ENCODE results near the gene CARD14. TPM values are rescaled to one million over a fixed set of nuclear protein-coding genes. Genes with fewer than 3 reads are reported as not detected.

CARD14 gene
- total RNA-seq (2021) (15.7 and 16.5 TPM in 2 replicates), Bru-seq, nascent RNA (percentile 42 among the genes with signal in this experiment), BruChase-seq, experiment 1, labeled RNA remaining after a 2-hour chase (percentile 45 among the genes with signal in this experiment), BruChase-seq, experiment 2, labeled RNA remaining after a 6-hour chase (percentile 45 among the genes with signal in this experiment)
- long read RNA-seq, partial matches to known transcripts: 2 of 19 reads
- long read RNA-seq, other reads (novel, unspliced or antisense): 17 of 19 reads

- no peak within 1 kb of the TSS for H3K27ac ChIP-seq
Measured at GRCh38 chr17:80169784-80170500, at the start of gene CARD14. TSS of gene CARD14 (plus strand) at chr17:80170030. CDS start at chr17:80181439, 11,409 bp downstream.

GRCh38 chr17:80122026-80122575, 47.7 kb upstream of the CARD14 start:
- CTCF ChIA-PET: no interaction called here
- H3K4me1 ChIP-seq (replicated peaks; ENCODE audit: insufficient read depth): no peaks in the 10 kb centered on the region
- intact Hi-C loops (cut with micrococcal nuclease; ENCODE audit: unreplicated experiment): no loop called here
- POLR2A ChIA-PET (ENCODE audit: unreplicated experiment): no interaction called here
- TF ChIP-seq CTCF (conservative IDR thresholded peaks at IDR 0.05) (no peak), EZH2 (IDR thresholded peaks at IDR 0.05; ENCODE audit: low read depth) (no peak)
- H3K36me3 ChIP-seq (ENCODE audit: low read depth): no peaks in the 10 kb centered on the region
- no peaks in the 10 kb centered on the region for H3K79me2 ChIP-seq (ENCODE audit: low read depth)
- H3K27ac ChIP-seq: no peak overlapping the region
- no peaks in the 10 kb centered on the region for H3K9me2 ChIP-seq (ENCODE audit: insufficient read depth)
- H3K4me3 ChIP-seq: no peak overlapping the region
- no peaks in the 10 kb centered on the region for H3K9me3 ChIP-seq (ENCODE audit: insufficient read depth, low read depth)
- no peaks in the 10 kb centered on the region for H3K27me3 ChIP-seq (ENCODE audit: insufficient read depth, low read depth)
- H2AFZ ChIP-seq: no peak overlapping the region
- no peak overlapping the region for H3K4me2 ChIP-seq
- no TSS peak for BruUV-seq (replicated peaks)
- no peaks in the 10 kb centered on the region for H4K20me1 ChIP-seq (ENCODE audit: insufficient read depth)
- DNase-seq: no peak
- no peaks in the 10 kb centered on the region for H3F3A ChIP-seq (ENCODE audit: insufficient read depth, low read depth)

More at GRCh38 chr17:80169784-80170500, at the start of gene CARD14:
- Histone ChIP-seq H3K4me2 (peak within 1 kb of the TSS; percentile 81), H3K4me3 (peak within 1 kb of the TSS; percentile 50; the same call in 1 of the 2 replicates), H3K9me2 (ENCODE audit: insufficient read depth) (no peaks in the 10 kb centered on the region), H3F3A (ENCODE audit: insufficient read depth, low read depth) (no peaks in the 10 kb centered on the region), H3K9me3 (ENCODE audit: insufficient read depth, low read depth) (no peaks in the 10 kb centered on the region), H2AFZ (peak within 1 kb of the TSS; percentile 86), H3K27me3 (ENCODE audit: insufficient read depth, low read depth) (no peaks in the 10 kb centered on the region), H4K20me1 (ENCODE audit: insufficient read depth) (no peaks in the 10 kb centered on the region), H3K4me1 (replicated peaks; ENCODE audit: insufficient read depth) (peaks cover 13% of the 10 kb centered on the region), H3K36me3 (ENCODE audit: low read depth) (no peaks in the 10 kb centered on the region), H3K79me2 (ENCODE audit: low read depth) (no peaks in the 10 kb centered on the region)
- CTCF ChIA-PET: no interaction called here
- TF ChIP-seq EZH2 (IDR thresholded peaks at IDR 0.05; ENCODE audit: low read depth) (no peak), CTCF (conservative IDR thresholded peaks at IDR 0.05) (no peak)
- POLR2A ChIA-PET (ENCODE audit: unreplicated experiment): interaction anchor here (0.6 kb wide), 1 partner anchor 373 kb away, joined by 27 read pairs; the partner anchor contains the start of gene CBX8
- BruUV-seq (replicated peaks): TSS peak; percentile 79
- intact Hi-C loops (cut with micrococcal nuclease; ENCODE audit: unreplicated experiment): no loop called here
- DNase-seq: peak; percentile 76 to 83

GRCh38 chr17:80122926-80123505, 46.8 kb upstream of the CARD14 start:
- Histone ChIP-seq H3K79me2 (ENCODE audit: low read depth) (no peaks in the 10 kb centered on the region), H3K4me3 (no peak overlapping the region), H3K9me3 (ENCODE audit: insufficient read depth, low read depth) (no peaks in the 10 kb centered on the region), H3F3A (ENCODE audit: insufficient read depth, low read depth) (no peaks in the 10 kb centered on the region), H3K4me2 (no peak overlapping the region), H3K27me3 (ENCODE audit: insufficient read depth, low read depth) (no peaks in the 10 kb centered on the region), H3K36me3 (ENCODE audit: low read depth) (no peaks in the 10 kb centered on the region), H2AFZ (no peak overlapping the region), H3K27ac (no peak overlapping the region), H3K4me1 (replicated peaks; ENCODE audit: insufficient read depth) (no peaks in the 10 kb centered on the region), H4K20me1 (ENCODE audit: insufficient read depth) (no peaks in the 10 kb centered on the region), H3K9me2 (ENCODE audit: insufficient read depth) (no peaks in the 10 kb centered on the region)
- BruUV-seq (replicated peaks): no TSS peak
- POLR2A ChIA-PET (ENCODE audit: unreplicated experiment): interaction anchor here (0.6 kb wide), 1 partner anchor 1324 kb away, joined by 16 read pairs; no protein-coding TSS in a partner anchor
- CTCF ChIA-PET: interaction anchor here (2.2 kb wide), 1 partner anchor 22 kb away, joined by 15 read pairs; the partner anchor contains the start of gene GAA
- no peak for TF ChIP-seq EZH2 (IDR thresholded peaks at IDR 0.05; ENCODE audit: low read depth)
- no peak for TF ChIP-seq CTCF (conservative IDR thresholded peaks at IDR 0.05)
- DNase-seq: no peak
- intact Hi-C loops (cut with micrococcal nuclease; ENCODE audit: unreplicated experiment): no loop called here

Measured in PC-9 (cell line).